Caco-2 (cell line): Measurements from ENCODE around the gene ZNF438. TPM values are rescaled to one million over a fixed set of nuclear protein-coding genes. Genes with fewer than 3 reads are reported as not detected.

Experiments
- BruUV-seq: library from RNA; stranded (reverse); fragments of 400-500 nt; replicated peaks from 2 replicates; lab custom pipeline; 2021; lab: Mats Ljungman, UMichigan
- CTCF ChIA-PET: fragments of 300-600 bp; sonication (Branson Sonifier 250); formaldehyde crosslinking; loops from one replicate; lab custom pipeline; 2022; ENCODE audit warnings: antibody characterized with exemption; lab: Charles Lee
- POLR2A ChIA-PET: fragments of 300-600 bp; sonication (Branson Sonifier 250); formaldehyde crosslinking; loops from one replicate; lab custom pipeline; 2022; ENCODE audit warnings: antibody characterized with exemption; lab: Charles Lee
- DNase-seq, 2 experiments: peaks; one replicate each; pipeline versions ENCODE4 v3.0.0 to v3.0.0-alpha.2; 2020 to 2022
- H3K27me3 ChIP-seq: replicated peaks from 2 replicates; pipeline ENCODE4 v1.6.0; 2011; ENCODE audit warnings: low read length; ENCODE audit not compliant: control insufficient read depth, insufficient read depth
- H3K36me3 ChIP-seq: 2 replicates; pipeline ENCODE4 v1.5.1; 2011; ENCODE audit warnings: low read length; ENCODE audit not compliant: control insufficient read depth, insufficient read depth
- H3K4me1 ChIP-seq: fragments of 250-450 bp; sonication (Bioruptor Pico); 2 replicates; pipeline ENCODE4 v1.5.1; 2020; ENCODE audit warnings: mild to moderate bottlenecking
- H3K4me3 ChIP-seq: 2 replicates; pipeline ENCODE4 v1.5.1; 2011; ENCODE audit warnings: low read depth, mild to moderate bottlenecking, control low read depth, low read length
- H3K9me3 ChIP-seq: fragments of 250-450 bp; sonication (Bioruptor Pico); 2 replicates; pipeline ENCODE4 v1.5.1; 2020; ENCODE audit warnings: mild to moderate bottlenecking, moderate library complexity
- H3K27ac Mint-ChIP-seq: one replicate; pipeline ENCODE4 v1.8.0; 2022; ENCODE audit warnings: mixed read lengths; ENCODE audit not compliant: unreplicated experiment
- H3K27me3 Mint-ChIP-seq: one replicate; pipeline ENCODE4 v1.8.0; 2022; ENCODE audit warnings: mixed read lengths; ENCODE audit not compliant: insufficient read depth, unreplicated experiment
- H3K36me3 Mint-ChIP-seq: one replicate; pipeline ENCODE4 v1.8.0; 2022; ENCODE audit warnings: mild to moderate bottlenecking, mixed read lengths; ENCODE audit not compliant: insufficient read depth, unreplicated experiment
- H3K4me1 Mint-ChIP-seq: one replicate; pipeline ENCODE4 v1.8.0; 2022; ENCODE audit warnings: low read depth, mixed read lengths; ENCODE audit not compliant: unreplicated experiment
- H3K4me3 Mint-ChIP-seq: one replicate; pipeline ENCODE4 v1.8.0; 2022; ENCODE audit warnings: mild to moderate bottlenecking, moderate library complexity, mixed read lengths; ENCODE audit not compliant: unreplicated experiment
- H3K9me3 Mint-ChIP-seq: one replicate; pipeline ENCODE4 v1.8.0; 2022; ENCODE audit warnings: mixed read lengths; ENCODE audit not compliant: unreplicated experiment
- intact Hi-C: fragments of 100-400 bp; cut with micrococcal nuclease; formaldehyde crosslinking; loops from one replicate; pipeline ENCODE4 v1.10.0; 2022; ENCODE audit not compliant: unreplicated experiment
- total RNA-seq: library from RNA; stranded (reverse); gene quantifications from 2 replicates; pipeline ENCODE4 v1.2.3, GENCODE V29; 2022
- TF ChIP-seq, protein P1 (sequence below), 2 experiments: fragments of 200-600 bp in 1 of 2; IDR thresholded peaks; 1 replicate in 1 of 2; 2 replicates in 1 of 2; pipeline versions ENCODE4 v1.5.1 to v1.8.0; 2011 to 2022; ENCODE audit warnings: antibody characterized with exemption in 1 of 2, control low read depth in 1 of 2, inconsistent platforms in 1 of 2, low read depth in 1 of 2, low read length in 1 of 2, mild to moderate bottlenecking in 1 of 2, moderate library complexity in 1 of 2; ENCODE audit not compliant: insufficient read depth in 1 of 2, severe bottlenecking in 1 of 2, unreplicated experiment in 1 of 2

Gene ZNF438
- total RNA-seq, 1 experiment from 2014 or later: 1.00 TPM

GRCh38 chr10:30917067-30917466 lies 114.6 kb downstream of the ZNF438 start:
- no peaks in the 10 kb centered on the region for H3K9me3 Mint-ChIP-seq
- POLR2A ChIA-PET: no interaction called here
- CTCF ChIA-PET: no interaction called here
- intact Hi-C loops: no loop called here
- H3K4me1 Mint-ChIP-seq: no peaks in the 10 kb centered on the region
- no TSS peak for BruUV-seq
- Histone ChIP-seq H3K4me1 (no peaks in the 10 kb centered on the region), H3K9me3 (no peaks in the 10 kb centered on the region), H3K27me3 (no peaks in the 10 kb centered on the region), H3K36me3 (no peaks in the 10 kb centered on the region), H3K4me3 (no peak overlapping the region)
- TF ChIP-seq, protein P1, sequence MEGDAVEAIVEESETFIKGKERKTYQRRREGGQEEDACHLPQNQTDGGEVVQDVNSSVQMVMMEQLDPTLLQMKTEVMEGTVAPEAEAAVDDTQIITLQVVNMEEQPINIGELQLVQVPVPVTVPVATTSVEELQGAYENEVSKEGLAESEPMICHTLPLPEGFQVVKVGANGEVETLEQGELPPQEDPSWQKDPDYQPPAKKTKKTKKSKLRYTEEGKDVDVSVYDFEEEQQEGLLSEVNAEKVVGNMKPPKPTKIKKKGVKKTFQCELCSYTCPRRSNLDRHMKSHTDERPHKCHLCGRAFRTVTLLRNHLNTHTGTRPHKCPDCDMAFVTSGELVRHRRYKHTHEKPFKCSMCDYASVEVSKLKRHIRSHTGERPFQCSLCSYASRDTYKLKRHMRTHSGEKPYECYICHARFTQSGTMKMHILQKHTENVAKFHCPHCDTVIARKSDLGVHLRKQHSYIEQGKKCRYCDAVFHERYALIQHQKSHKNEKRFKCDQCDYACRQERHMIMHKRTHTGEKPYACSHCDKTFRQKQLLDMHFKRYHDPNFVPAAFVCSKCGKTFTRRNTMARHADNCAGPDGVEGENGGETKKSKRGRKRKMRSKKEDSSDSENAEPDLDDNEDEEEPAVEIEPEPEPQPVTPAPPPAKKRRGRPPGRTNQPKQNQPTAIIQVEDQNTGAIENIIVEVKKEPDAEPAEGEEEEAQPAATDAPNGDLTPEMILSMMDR (IDR thresholded peaks at IDR 0.05; ENCODE audit: insufficient read depth in 1 of 2, low read depth in 1 of 2, low read length in 1 of 2, severe bottlenecking in 1 of 2, unreplicated experiment in 1 of 2): no peak
- peaks cover 6% of the 10 kb centered on the region for H3K27me3 Mint-ChIP-seq
- no peaks in the 10 kb centered on the region for H3K36me3 Mint-ChIP-seq
- H3K4me3 Mint-ChIP-seq: no peak overlapping the region
- H3K27ac Mint-ChIP-seq: no peak overlapping the region
- no peak for DNase-seq

GRCh38 chr10:30915146-30915545 lies 116.5 kb downstream of the ZNF438 start:
- no TSS peak for BruUV-seq
- POLR2A ChIA-PET: no interaction called here
- CTCF ChIA-PET: no interaction called here

DNA sequence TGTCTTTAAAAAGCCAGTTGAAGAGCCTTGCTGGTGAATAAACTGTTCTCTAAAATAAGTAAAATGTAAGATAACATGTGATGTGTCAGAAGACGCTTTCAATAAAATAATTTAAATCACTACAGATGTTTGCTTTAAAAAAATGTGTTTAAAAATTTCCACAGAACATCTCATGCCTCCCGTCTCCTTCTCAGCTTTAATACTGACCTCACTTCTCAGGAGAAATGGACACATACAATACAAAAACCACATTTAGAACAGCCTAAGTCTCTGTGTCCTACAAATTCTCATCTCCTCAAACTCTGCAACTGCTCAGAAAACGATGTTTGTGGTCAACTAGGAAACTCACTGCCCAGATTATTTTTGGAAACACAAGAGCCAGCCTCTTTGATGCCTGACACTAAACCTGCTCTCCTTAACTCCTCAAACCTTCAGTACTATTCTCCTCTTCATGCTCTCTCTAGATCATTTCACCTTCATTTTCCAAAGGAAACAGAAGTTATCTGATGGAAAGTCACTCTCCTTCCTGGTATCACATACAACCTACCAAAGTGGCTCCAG lies 120.3 kb downstream of the ZNF438 start:
- no TSS peak for BruUV-seq
- no peak for DNase-seq
- H3K36me3 Mint-ChIP-seq: no peaks in the 10 kb centered on the region
- no peaks in the 10 kb centered on the region for H3K4me1 Mint-ChIP-seq
- no peaks in the 10 kb centered on the region for H3K9me3 Mint-ChIP-seq
- intact Hi-C loops: no loop called here
- no peak overlapping the region for H3K4me3 Mint-ChIP-seq
- no peak overlapping the region for H3K27ac Mint-ChIP-seq
- H3K27me3 Mint-ChIP-seq: no peaks in the 10 kb centered on the region
- H3K36me3 ChIP-seq: no peaks in the 10 kb centered on the region
- POLR2A ChIA-PET: no interaction called here
- H3K4me1 ChIP-seq: no peaks in the 10 kb centered on the region
- no peak overlapping the region for H3K4me3 ChIP-seq
- no peaks in the 10 kb centered on the region for H3K27me3 ChIP-seq
- TF ChIP-seq, protein P1 (IDR thresholded peaks at IDR 0.05; ENCODE audit: insufficient read depth in 1 of 2, low read depth in 1 of 2, low read length in 1 of 2, severe bottlenecking in 1 of 2, unreplicated experiment in 1 of 2): no peak
- CTCF ChIA-PET: no interaction called here
- H3K9me3 ChIP-seq: no peaks in the 10 kb centered on the region

More at GRCh38 chr10:30915146-30915545, 116.5 kb downstream of the ZNF438 start:
- DNase-seq: no peak
- Histone ChIP-seq H3K9me3 (no peaks in the 10 kb centered on the region), H3K4me3 (no peak overlapping the region), H3K4me1 (no peaks in the 10 kb centered on the region), H3K27me3 (no peaks in the 10 kb centered on the region), H3K36me3 (no peaks in the 10 kb centered on the region)
- Mint-ChIP-seq H3K4me1 (no peaks in the 10 kb centered on the region), H3K9me3 (no peaks in the 10 kb centered on the region), H3K4me3 (no peak overlapping the region), H3K27ac (no peak overlapping the region), H3K36me3 (no peaks in the 10 kb centered on the region), H3K27me3 (peaks cover 6% of the 10 kb centered on the region)
- intact Hi-C loops: no loop called here
- TF ChIP-seq, protein P1 (IDR thresholded peaks at IDR 0.05; ENCODE audit: insufficient read depth in 1 of 2, low read depth in 1 of 2, low read length in 1 of 2, severe bottlenecking in 1 of 2, unreplicated experiment in 1 of 2): no peak
